HG03460 (cell line): ENCODE results near the gene MEDAG.

ENCODE experiments used
- ATAC-seq: cut with Tn5 transposase; IDR thresholded peaks from one replicate; pipeline ENCODE4 v1.9.1; 2021; ENCODE audit not compliant: unreplicated experiment

Gene MEDAG

DNA sequence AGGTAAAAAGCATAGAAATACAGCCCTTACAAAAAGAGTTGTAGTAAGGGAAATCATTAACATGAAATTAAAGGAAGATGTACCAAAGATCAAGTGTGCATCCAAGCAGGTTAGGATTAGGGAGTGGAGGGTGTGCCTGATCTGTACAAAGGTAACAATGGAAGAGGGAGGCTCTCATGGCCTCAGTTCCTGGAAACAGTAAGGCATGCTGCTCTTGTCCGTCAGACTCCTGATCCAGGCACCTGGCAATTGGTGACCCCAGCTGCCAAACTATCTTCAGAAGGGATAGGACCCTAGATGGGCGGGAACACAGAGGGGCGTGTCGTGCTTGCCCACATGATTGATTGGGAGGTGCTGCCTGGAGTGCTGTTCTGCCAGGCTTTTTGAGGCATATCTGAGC, 30.9 kb downstream of the MEDAG start:
- ATAC-seq = no peak

GRCh38 chr13:30943881-30944280, 37.8 kb downstream of the MEDAG start:
- ATAC-seq = no peak

GRCh38 chr13:30957258-30957943, 51.3 kb downstream of the MEDAG start:
- ATAC-seq = no peak

- no peak for ATAC-seq
Observed at GRCh38 chr13:30959678-30960077, 53.6 kb downstream of the MEDAG start.

- no peak for ATAC-seq
Observed at GRCh38 chr13:30963791-30964190, 57.7 kb downstream of the MEDAG start.

DNA sequence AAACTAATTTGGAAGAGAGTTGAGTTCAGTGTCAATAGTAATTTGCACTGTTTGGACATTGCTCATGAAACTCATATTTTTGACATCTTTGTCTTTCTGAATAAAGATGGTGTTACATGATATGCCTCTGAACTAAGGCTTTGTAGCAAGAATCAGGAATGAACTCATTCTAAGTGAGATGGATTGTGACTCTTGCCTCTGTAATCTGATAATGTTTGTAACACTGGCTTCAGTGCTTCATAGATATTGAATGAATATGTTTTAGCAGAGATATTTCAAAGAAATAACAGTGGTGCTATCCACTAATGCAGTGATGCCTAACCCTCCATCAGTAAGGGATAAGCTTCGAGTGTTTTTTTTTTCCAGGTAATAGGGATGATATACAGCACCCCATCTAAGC, 59.3 kb downstream of the MEDAG start:
- ATAC-seq = no peak

GRCh38 chr13:30966101-30966500, 60.0 kb downstream of the MEDAG start:
- ATAC-seq = no peak

DNA sequence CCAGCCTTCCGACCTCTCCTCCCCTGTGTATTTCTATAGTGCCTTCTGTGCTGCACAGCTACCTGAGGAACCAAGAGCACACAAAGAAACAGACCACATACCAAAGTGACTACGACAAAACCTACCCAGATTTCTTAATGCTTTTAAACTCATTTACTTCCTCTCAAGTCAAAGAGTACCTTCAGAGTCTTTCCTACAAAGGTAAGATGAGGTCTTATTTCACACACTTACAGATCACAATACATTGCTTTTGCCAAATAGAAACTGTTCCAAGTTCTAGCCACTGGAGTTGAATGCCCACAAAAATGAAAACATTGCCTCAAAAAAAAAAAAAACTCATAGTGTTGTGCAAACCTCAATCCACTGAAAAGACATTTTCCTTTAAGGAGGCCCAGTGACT, 62.8 kb downstream of the MEDAG start:
- no peak for ATAC-seq

GRCh38 chr13:30971575-30971974, 65.5 kb downstream of the MEDAG start:
- ATAC-seq = no peak

DNA sequence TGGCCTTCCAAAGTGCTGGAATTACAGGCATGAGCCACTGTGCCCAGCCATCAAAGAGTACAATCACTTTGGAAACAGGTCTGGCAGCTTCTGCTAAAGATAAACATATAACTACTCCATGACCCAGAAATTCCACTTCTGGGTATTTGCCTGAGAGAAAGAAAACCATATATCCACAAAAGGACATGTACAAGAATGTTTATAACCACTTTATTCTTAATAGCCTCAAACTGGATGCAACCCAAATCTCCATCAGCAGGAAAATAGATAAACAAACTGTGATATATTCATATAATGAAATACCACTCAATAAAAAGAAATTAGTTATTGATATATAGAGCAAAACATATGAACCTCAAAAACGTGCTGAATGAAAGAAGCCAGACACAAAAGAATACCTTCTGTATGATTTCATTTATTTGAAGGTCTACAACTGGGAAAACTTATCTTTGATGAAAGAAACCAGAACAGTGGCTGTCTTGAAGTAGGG, 66.9 kb downstream of the MEDAG start:
- ATAC-seq = no peak

DNA sequence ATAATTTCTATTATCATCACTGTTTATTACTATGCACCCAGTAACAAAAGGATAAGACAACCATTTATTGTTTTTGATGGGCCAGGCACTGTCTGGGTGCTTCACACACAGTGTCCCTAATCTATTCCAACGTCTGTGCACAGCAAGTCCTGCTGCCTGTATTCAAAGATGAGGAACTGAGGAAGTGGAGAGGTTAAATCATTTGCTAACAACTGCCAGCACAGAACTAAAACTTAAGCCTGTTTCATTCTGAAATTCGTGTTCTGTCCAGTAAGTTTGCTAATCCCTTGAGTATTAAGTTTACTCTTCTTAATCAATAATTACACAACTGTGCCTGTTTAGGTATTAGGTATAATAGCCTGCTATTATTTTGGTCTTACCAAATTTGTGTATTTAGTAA, 68.3 kb downstream of the MEDAG start:
- ATAC-seq = no peak
